Epidermal melanocyte (primary cell): ENCODE data around the gene AFF2.
"Not testable (repeated sequence)": the region's sequence is repeated elsewhere in the genome, so short reads cannot be mapped to it uniquely, and the experiment has no call there.

Source experiments
- DNase-seq: peaks from one replicate; pipeline ENCODE4 v3.0.0; 2011; ENCODE audit warnings: low spot score; ENCODE audit not compliant: insufficient read length

Gene AFF2

DNA sequence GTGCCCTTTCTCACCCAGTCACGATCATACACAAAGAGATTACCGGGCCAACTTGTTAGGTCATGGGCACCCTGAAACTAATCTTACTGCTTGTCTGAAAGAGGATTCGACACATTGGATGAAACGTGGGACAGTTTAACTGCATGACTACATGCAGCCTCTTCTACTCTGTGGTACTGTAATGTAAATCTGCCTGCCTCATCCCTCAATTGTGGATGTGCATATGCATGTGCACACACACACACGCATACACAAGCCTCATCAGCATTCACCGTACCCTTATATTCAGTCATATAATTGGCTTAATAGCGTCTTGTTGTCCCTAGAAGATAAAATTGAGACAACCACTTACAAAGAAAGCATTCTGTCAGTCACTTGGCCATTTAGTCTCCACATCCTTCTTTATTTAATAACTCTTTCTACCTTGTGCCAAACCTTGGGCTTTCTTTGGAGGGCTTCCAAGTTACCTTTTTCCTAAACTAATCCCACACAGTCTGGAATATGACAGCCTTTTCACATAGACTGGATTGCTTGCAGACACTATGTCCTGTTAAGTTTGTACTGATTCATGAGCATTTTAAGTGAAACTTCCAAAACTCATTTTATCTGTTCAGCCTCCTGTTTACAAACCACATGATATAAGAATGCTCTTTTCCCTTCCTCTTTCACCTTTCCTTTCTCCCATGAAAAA, 132.9 kb downstream of the AFF2 start:
- DNase-seq, result no peak

- no peak for DNase-seq
These were observed 134.2 kb downstream of the AFF2 start for GRCh38 chrX:148634591-148634990.

DNA sequence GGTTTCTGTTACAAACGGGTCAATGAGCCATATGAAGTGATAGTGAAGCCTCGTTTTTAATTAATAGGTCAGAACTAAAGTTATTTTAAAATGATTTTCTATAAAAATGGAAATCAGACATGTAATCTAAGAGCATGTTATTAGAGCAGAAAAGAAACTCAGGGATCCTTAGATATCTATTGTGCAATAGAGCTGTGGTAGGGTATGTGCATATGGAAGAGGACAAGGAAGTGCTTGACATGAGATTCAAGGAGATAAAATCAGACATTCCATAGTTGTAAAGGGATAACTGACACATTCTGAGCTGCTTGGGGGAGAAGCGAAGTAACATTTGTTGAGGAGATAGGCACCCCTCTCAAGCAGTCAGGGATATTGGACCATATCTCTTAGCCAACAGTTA, 143.0 kb downstream of the AFF2 start:
- DNase-seq, result no peak

- no peak for DNase-seq
These were observed 147.2 kb downstream of the AFF2 start for GRCh38 chrX:148647651-148648050.

DNA sequence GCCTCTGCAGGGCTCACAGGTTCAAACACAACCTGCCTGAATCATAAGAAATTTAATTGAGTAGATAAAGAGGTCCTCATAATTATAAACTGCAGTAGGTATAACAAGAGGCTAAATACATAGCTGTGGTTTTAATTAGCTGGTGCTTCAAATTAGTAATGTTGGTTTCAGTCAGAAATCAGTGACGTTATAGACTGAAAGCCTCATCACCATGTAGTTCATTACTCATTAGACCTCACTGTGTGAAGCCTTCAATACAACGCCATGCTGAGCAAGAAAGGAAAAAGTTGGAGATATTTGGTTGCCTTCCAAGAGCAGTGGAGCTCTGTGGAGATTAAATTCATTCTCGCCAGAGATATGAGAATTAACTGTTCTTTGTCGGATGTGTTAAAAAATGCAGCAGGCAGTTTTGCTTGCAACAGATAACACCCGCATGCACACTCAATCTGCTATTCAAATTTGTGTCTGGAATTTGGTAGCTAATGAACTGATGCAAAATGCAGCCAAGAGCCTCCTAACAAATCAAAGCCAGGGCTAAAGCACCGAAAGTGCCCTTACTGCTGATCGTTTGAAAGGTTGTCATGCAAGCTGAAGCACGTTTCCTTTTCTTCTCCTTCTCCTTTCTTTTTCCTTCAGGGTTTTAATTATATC, 148.9 kb downstream of the AFF2 start:
- no peak for DNase-seq

GRCh38 chrX:148658115-148658730, 157.8 kb downstream of the AFF2 start:
- DNase-seq, result no peak

- DNase-seq, result no peak
These were observed 159.1 kb downstream of the AFF2 start for GRCh38 chrX:148659481-148659880.

DNA sequence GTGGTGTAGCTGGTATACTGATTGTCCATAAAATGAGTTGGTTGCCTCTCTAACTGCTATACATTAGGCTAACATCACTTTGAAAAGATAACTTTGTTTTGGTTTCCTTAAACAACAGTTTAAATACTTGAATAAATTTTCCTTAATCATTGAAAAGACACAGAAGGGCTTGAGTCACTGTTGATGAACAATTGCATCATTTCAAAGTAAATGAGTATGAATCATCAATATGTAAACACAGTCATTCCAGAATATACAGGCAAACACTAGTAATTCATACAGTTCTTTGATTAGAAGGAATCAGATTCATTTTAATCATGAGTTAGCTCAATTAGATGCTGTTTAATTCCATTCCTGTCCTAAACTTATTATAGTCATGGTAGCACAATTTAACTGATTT, 160.6 kb downstream of the AFF2 start:
- DNase-seq, result no peak

- DNase-seq, result no peak
These were observed 161.6 kb downstream of the AFF2 start for GRCh38 chrX:148662014-148662413.

DNA sequence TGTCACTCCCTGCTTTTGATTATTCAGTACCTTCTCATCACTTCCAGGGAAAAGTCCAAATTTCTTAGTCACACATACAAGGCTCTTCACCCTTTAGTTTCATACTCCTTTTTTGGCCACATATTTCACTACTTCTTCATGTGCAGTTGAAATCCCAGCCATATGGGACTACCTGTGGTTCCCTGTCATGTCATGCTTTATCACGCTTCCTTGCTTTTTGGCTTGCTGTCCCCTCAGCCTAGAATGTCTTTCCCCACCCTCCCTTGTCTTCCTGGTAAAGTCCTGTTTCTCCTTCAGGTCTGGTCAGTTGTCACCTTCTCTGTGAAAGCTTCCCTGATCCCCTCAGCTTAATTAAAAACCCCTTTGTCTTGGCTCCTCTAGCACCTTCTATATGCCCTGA, 163.8 kb downstream of the AFF2 start:
- no peak for DNase-seq

GRCh38 chrX:148664995-148665394, 164.6 kb downstream of the AFF2 start:
- DNase-seq, result no peak

- DNase-seq, result not testable (repeated sequence)
These were observed 168.8 kb downstream of the AFF2 start for GRCh38 chrX:148669175-148669574.

DNA sequence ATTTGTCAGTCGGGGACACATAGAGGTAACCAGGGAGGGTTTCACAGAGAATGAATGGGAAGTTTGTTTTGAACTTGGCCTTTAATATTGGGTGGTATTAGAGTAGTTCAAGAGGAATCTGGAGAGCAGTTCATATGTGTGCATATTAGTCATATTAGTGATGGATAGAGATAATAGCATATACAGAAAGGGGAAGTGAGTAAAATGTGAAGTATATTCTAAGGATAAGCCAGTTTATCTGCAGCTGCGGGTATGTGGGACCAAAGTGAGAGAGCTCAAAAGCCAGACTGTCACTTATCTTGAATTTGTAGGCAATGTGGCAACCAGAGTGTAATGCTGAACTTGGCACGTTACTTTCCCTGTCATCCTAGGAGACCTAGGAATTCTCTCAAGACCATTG, 169.9 kb downstream of the AFF2 start:
- DNase-seq, result no peak

- no peak for DNase-seq
These were observed 172.1 kb downstream of the AFF2 start for GRCh38 chrX:148672517-148672916.

- DNase-seq, result no peak
These were observed 181.2 kb downstream of the AFF2 start for GRCh38 chrX:148681605-148682004.

DNA sequence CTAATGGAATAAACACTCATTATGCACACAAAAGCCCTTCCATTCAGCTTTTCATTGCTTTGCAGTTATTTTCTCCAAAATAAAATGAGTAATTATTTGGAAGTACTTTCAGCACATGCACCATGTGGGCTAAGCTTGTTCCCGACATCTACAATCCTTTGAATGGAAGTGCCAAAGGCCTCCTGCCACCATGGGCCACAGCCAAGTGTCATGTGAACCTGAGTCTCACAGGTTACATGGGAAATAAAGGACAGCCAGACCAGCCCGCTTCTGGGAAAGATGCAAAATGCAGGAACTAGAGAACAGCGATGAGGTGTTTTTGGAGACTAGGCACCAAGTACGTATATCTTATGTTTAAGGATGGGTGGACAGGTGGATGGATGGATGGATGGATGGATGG, 181.8 kb downstream of the AFF2 start:
- no peak for DNase-seq

DNA sequence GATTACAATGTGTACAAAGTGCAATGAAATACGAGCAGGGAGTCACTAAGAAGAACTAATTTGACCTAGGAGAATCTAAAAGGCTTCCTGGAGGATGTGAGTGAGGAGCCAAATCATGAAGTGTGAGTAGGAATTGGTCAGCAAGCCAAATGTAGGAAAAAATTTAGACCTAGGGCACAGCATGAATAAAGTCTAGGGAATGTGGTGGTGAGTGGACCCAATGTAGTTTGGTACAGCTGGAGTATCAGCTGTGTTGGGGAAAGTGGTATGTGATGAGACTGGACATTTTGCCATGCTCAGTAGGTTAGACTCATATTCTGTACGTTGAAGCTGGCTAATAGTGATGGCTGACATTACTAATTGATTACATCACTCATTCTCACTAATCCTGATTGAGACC, 191.0 kb downstream of the AFF2 start:
- no peak for DNase-seq

- DNase-seq, result no peak
These were observed 194.8 kb downstream of the AFF2 start for GRCh38 chrX:148695255-148695654.

DNA sequence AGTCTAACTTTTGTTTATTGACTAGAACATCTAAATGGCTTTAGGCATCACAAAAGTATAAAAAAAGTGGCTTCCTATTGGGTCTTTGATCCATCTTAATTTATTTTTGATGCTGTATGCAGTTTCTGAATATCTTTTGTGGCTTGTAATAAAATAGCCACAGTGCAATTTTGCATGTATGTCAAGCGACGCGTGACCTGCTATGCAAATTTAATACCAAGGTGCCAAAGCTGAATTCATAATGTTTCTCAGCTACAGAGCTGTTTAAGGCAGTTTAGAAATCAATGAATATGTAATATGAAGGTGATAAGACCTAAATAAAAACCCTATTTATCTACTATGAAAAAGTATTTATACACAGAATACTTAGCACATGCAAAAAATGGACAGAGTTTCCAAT, 197.8 kb downstream of the AFF2 start:
- DNase-seq, result no peak

DNA sequence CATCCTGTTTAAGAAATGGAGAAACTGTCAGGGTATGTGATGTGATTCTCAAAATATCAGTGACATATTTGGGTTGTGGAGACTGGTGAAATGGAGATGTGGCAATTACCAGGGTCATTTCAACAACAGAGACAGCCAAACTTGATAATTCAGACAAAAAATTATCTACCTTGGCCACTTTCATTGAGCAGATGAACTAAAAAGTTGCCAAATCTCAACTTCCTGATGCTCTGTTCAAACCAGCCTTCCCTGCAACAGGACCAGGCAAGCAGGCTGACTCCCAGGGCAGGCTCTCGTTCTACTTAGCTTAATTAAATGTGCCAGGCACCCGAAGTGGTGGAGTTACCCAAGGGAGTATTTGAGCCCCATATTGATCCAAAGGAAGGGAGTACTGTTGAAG, 199.6 kb downstream of the AFF2 start:
- DNase-seq, result no peak

- DNase-seq, result no peak
These were observed 213.6 kb downstream of the AFF2 start for GRCh38 chrX:148713981-148714380.

DNA sequence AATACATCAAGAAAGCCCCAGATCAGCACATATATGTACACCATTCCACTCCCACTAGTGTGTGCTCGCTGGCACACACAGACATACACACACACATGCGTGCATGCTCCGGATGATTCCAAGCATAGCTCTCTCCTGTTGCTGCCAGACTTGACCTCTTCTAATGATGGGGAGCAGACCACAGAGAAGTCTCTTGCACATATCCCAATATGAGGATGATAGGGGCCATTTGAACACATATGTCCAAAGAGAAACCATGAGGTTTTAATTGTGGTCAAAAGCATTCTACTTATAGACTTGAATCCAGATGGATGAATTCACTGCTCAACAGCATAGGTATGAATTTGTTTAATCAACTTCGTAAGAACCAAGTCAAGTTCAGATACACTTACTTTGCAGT, 214.9 kb downstream of the AFF2 start:
- no peak for DNase-seq

DNA sequence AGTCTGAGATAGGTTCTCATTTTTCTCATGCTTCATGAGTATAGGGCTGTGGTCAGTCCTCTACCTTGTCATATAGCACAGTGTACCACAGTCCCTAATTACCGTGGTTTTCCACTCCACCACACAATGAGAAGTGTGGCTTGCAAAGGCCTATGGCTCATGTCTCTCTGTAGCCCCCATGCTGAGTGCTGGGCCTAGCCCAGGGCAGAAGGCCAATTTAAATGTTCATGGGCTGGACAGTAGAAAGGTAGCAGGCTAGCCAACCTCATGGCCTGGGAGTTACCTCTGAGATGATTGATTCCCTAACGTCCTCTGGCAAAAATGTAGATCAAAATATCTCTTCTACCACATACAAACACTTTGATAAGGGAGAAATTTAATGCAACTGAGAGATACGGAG, 222.5 kb downstream of the AFF2 start:
- no peak for DNase-seq
